Psoas muscle (tissue), 8 donors: Measurements from ENCODE around the gene PTPN3. TPM values are rescaled to one million over a fixed set of nuclear protein-coding genes. Genes with fewer than 3 reads are reported as not detected.

Experiments used
- ATAC-seq, 4 donors: fragments of 200-7000 bp; cut with Tn5 transposase; one replicate each; pipeline ENCODE4 v1.9.1; 2020; ENCODE audit warnings: moderate library complexity in 3 of 4, mild to moderate bottlenecking in 2 of 4
- DNase-seq, 2 donors: peaks; one replicate each; pipeline ENCODE4 v3.0.0-alpha.2; 2020
- H3K27ac ChIP-seq: fragments of 200-600 bp; one replicate; pipeline ENCODE4 v1.8.0; 2022
- H3K27me3 ChIP-seq, 3 donors: fragments of 200-600 bp in 1 of 3; one replicate each; pipeline versions ENCODE4 v1.6.1 to v1.8.0; 2013 to 2022; ENCODE audit warnings: low read length in 2 of 3, mild to moderate bottlenecking in 2 of 3, moderate library complexity in 1 of 3; ENCODE audit not compliant: insufficient read depth in 3 of 3
- H3K36me3 ChIP-seq, 2 donors: fragments of 200-600 bp in 1 of 2; one replicate each; pipeline versions ENCODE4 v1.6.1 to v1.8.0; 2013 to 2022; ENCODE audit warnings: low read depth in 1 of 2, mild to moderate bottlenecking in 1 of 2, moderate library complexity in 1 of 2; ENCODE audit not compliant: insufficient read depth in 1 of 2
- H3K4me1 ChIP-seq: fragments of 200-600 bp; one replicate; pipeline ENCODE4 v1.8.0; 2022
- H3K4me3 ChIP-seq: fragments of 200-600 bp; one replicate; pipeline ENCODE4 v1.8.0; 2022; ENCODE audit warnings: mild to moderate bottlenecking
- H3K9me3 ChIP-seq: fragments of 200-600 bp; one replicate; pipeline ENCODE4 v1.8.0; 2022
- WGBS, 3 donors: extraction: QIAGEN DNeasy Blood & Tissue Kit; methylation state at CpG; one replicate each; pipeline versions ENCODE4 v1.1.6 to v1.1.7; 2013; 5-methylcytosine and 5-hydroxymethylcytosine counted together
- intact Hi-C, 2 donors: fragments of 100-400 bp; cut with DNase I; formaldehyde crosslinking; loops; one replicate each; pipeline versions ENCODE4 v1.11.0 to v1.14.2; 2022
- polyA plus RNA-seq, 3 donors: library from polyadenylated mRNA; stranded (reverse); fragments of 200-250 nt; gene quantifications; one replicate each; pipeline ENCODE4 v1.2.3, GENCODE V29; 2013
- total RNA-seq, 4 donors: library from RNA; stranded (reverse); fragmentation: NEBNext Ultra II Directional in 2 of 4; extraction: Animal tissue kit (Norgen Biotek cat#: 25700) in 2 of 4; gene quantifications; one replicate each; pipeline versions ENCODE4 v1.2.1 to v1.2.4, GENCODE V29; 2021 to 2023
- TF ChIP-seq, protein P1 (sequence below): fragments of 200-600 bp; IDR thresholded peaks from one replicate; pipeline ENCODE4 v1.8.0; 2022; ENCODE audit warnings: antibody characterized with exemption
- donor health status: healthy with polysubstance abuse.
- donor health status: DM: no; HTN: no; CAD: no; lungs with moderate emphysema.
- donor health status: Bipolar disorder and iron deficiency.
- donor health status: healthy.
- donor health status: DM: yes; HTN: yes; CAD: no.
- donor health status: DM: no; HTN: no; CAD: no.
- donor health status: DM: no; HTN: no; CAD: no.
- donor health status: DM: yes; HTN: yes; CAD: no.

The PTPN3 gene
- total and polyA plus RNA-seq, 7 donors = 8.8 to 130 (median 46.5) TPM

DNA sequence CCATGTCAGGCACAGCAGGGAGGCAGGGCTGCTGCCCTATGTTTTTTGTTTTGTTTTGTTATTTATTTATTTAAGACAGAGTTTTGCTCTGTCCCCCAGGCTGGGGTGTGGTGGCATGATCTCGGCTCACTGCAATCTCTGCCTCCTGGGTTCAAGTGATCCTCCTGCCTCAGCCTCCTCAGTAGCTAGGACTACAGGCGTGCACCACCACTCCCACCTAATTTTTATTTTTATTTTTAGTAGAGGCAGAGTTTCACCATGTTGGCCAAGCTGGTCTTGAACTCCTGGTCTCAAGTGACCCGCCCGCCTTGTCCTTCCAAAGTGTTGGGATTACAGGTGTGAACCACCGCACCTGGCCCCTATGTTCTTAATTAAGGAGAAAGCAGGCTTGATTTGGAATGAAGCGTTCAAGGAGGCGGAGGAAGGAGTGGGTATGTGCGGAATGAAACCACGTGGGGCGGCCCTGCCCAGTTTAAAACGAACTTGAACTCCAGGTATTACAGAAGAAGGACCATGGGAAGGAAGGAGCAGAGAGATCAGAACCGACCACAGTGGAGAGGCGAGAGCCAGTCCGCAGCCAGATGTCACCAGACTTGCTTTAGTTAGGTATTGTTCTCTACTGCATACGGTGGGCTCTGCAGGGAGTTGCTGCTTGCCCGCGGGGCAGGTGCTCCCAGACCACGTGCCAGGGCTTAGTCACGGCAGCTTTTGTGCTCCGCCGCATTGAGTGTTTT lies 142.4 kb downstream of the PTPN3 start:
- no peak overlapping the region for H3K4me3 ChIP-seq
- ATAC-seq = no peak
- WGBS, 3 donors = 62 to 70% (median 66%) methylated on average over 21 of the region's 21 CpGs
- H3K9me3 ChIP-seq = no peaks in the 10 kb centered on the region
- H3K27me3 ChIP-seq = peaks cover 0 to 2% (median 0%) of the 10 kb centered on the region in 3 donors
- intact Hi-C loops = no loop called here
- TF ChIP-seq, protein P1, sequence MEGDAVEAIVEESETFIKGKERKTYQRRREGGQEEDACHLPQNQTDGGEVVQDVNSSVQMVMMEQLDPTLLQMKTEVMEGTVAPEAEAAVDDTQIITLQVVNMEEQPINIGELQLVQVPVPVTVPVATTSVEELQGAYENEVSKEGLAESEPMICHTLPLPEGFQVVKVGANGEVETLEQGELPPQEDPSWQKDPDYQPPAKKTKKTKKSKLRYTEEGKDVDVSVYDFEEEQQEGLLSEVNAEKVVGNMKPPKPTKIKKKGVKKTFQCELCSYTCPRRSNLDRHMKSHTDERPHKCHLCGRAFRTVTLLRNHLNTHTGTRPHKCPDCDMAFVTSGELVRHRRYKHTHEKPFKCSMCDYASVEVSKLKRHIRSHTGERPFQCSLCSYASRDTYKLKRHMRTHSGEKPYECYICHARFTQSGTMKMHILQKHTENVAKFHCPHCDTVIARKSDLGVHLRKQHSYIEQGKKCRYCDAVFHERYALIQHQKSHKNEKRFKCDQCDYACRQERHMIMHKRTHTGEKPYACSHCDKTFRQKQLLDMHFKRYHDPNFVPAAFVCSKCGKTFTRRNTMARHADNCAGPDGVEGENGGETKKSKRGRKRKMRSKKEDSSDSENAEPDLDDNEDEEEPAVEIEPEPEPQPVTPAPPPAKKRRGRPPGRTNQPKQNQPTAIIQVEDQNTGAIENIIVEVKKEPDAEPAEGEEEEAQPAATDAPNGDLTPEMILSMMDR = no peak
- H3K27ac ChIP-seq = no peak overlapping the region
- no peaks in the 10 kb centered on the region for H3K36me3 ChIP-seq
- DNase-seq = no peak
- no peaks in the 10 kb centered on the region for H3K4me1 ChIP-seq

DNA sequence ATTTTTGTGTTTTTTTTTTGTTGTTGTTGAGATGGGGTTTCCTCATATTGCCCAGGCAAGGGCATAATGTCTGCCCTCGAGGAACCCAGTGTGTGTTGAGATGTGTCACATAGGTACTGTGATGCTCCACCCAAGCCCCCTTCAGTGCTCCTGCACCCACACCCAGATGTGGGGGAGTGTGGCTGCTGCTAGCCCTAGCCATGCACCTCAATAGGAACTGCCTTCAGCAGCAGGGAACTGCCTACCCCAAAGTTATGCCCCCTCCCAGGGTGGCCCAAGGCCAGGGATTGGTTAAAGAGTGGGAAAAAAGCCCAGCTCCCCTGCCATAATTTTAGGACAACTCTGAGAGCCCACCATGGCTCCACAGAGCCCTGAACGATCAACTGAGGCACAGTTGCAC lies 143.9 kb downstream of the PTPN3 start:
- intact Hi-C loops = no loop called here
- no peak for ATAC-seq

DNA sequence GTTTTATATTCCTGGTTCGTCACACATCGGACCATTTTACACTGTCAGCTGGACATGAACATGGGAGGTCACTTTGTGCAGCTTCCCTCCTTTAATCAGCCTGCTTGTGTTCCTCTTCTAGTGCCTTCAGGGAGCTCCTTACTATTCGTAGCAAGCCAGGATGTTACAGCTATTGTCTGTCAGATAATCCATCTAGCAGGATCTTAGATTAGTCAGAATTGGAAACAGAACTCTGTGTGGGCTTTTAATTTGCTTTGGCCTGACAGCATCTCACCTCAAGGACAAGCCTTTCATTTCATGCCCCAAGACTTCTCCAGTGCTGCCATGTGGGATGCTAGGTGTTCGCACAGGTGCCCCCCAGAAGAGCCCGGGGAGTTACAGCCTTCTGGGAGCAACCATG lies 147.1 kb downstream of the PTPN3 start:
- intact Hi-C loops = no loop called here
- Histone ChIP-seq H3K27ac (no peak overlapping the region), H3K9me3 (no peaks in the 10 kb centered on the region), H3K4me1 (no peaks in the 10 kb centered on the region), H3K4me3 (no peak overlapping the region), H3K36me3 (no peaks in the 10 kb centered on the region), H3K27me3 (no peaks in the 10 kb centered on the region)
- DNase-seq (no peak), ATAC-seq (no peak)
- WGBS, 3 donors = 70 to 77% (median 76%) methylated on average over 5 of the region's 5 CpGs
- TF ChIP-seq, protein P1 = no peak

More for the DNA sequence above, 143.9 kb downstream of the PTPN3 start:
- Histone ChIP-seq H3K4me3 (no peak overlapping the region), H3K9me3 (no peaks in the 10 kb centered on the region), H3K27ac (no peak overlapping the region), H3K27me3 (peaks cover 0 to 2% (median 0%) of the 10 kb centered on the region in 3 donors), H3K36me3 (no peaks in the 10 kb centered on the region), H3K4me1 (no peaks in the 10 kb centered on the region)
- DNase-seq = no peak
- TF ChIP-seq, protein P1 = no peak
- 73 to 81% (median 74%) methylated on average over 2 of the region's 2 CpGs for WGBS, 3 donors

DNA sequence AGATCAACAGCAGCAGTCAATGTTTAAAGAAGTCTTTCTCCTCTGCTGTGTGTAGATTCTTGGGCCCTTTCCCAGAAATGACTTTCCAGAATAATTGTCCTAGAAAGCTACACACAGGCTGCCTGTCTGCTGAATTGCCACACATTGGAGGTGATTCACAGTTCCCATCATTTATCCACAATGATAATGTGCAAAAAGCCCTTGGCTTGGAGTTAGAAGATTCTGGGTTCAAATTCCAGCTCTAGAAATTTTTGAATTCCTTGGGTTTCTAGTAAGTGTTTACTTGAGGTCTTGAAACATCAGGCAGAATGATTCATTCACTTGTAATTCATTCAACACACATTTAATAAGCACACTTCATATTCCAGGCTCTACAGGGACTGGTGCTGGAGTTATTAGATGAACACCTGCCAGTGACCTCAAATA lies 148.7 kb downstream of the PTPN3 start:
- no peaks in the 10 kb centered on the region for H3K27me3 ChIP-seq
- H3K27ac ChIP-seq = no peak overlapping the region
- DNase-seq (no peak), ATAC-seq (peak in 3 of 4 donors; percentile 41 to 68 (median 49))
- H3K9me3 ChIP-seq = no peaks in the 10 kb centered on the region
- no peaks in the 10 kb centered on the region for H3K4me1 ChIP-seq
- no peaks in the 10 kb centered on the region for H3K36me3 ChIP-seq
- TF ChIP-seq, protein P1 = no peak
- intact Hi-C loops = no loop called here
- H3K4me3 ChIP-seq = no peak overlapping the region

DNA sequence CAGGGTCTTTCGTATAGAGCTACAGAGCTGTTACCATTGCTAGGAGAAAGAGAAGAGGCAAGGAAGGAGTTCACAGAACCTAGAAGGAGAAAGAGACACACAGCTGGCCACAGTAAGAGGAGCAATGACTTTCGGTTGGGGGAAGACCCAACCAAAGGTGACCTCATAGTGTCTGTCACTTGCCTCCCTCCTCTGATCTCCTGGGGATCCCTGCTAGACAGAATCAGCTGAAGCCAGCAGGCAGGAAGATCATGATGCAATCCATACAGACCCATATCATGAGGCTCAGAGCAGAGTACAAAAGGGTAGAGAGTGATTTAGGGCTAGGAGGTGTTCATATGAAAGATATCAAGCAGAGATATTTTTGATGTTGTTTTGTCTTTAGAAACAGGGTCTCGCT lies 151.2 kb downstream of the PTPN3 start:
- 74 to 83% (median 74%) methylated on average over 3 of the region's 3 CpGs for WGBS, 3 donors
- intact Hi-C loops = no loop called here
- DNase-seq (no peak), ATAC-seq (no peak)
- Histone ChIP-seq H3K27ac (no peak overlapping the region), H3K4me1 (no peaks in the 10 kb centered on the region), H3K4me3 (no peak overlapping the region), H3K27me3 (no peaks in the 10 kb centered on the region), H3K36me3 (no peaks in the 10 kb centered on the region), H3K9me3 (no peaks in the 10 kb centered on the region)
- TF ChIP-seq, protein P1 = no peak
